ENCODE data around the gene ACACB.

ACACB gene

DNA sequence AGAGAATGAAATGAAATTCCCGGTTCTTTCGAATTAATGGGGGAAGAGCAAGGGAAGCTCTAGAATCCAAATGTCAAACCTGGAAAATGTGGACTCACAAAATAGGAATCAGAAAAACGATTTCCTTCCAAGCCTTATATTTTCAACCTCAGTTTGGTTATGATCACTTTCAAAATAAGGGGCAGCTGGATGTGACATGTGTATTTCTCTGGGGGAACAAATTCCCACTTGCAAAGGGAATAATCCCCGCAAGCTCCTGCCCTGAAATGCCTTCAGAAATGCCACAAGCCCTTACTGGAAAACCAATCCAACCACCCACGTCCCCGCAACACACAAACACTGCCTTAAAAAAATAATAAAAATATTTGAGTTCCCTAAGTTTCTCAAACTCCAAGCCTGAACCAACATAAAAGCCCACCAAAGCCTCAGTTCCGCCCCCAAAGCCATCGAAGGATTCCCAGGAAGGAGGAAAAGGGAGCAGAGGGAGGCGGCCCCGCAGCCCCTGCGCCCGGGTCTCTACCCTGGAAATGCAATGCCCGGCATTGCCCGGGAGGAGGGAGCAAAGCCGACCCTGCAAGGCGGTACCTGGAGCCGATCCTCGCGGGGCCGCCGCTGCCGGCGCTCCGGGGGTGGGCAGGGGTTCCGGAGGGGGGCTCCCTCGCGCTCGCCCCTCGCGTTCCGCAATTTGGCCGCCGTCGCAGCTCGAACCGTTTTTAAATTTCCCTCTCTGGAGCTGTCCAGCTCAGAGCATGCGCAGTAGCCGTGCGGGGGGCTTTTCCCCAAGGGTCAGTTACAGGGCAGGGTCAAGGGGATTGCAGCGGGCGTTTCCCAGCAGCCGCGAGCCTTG, 192.4 kb downstream of the ACACB start, which contains the start of gene FOXN4:
Gene FOXN4 (minus strand): TSS at position 751 of the 847 bp plus-strand sequence. CDS start 963 bp downstream, outside the sequence.
- peak; percentile 21 for DNase-seq

DNA sequence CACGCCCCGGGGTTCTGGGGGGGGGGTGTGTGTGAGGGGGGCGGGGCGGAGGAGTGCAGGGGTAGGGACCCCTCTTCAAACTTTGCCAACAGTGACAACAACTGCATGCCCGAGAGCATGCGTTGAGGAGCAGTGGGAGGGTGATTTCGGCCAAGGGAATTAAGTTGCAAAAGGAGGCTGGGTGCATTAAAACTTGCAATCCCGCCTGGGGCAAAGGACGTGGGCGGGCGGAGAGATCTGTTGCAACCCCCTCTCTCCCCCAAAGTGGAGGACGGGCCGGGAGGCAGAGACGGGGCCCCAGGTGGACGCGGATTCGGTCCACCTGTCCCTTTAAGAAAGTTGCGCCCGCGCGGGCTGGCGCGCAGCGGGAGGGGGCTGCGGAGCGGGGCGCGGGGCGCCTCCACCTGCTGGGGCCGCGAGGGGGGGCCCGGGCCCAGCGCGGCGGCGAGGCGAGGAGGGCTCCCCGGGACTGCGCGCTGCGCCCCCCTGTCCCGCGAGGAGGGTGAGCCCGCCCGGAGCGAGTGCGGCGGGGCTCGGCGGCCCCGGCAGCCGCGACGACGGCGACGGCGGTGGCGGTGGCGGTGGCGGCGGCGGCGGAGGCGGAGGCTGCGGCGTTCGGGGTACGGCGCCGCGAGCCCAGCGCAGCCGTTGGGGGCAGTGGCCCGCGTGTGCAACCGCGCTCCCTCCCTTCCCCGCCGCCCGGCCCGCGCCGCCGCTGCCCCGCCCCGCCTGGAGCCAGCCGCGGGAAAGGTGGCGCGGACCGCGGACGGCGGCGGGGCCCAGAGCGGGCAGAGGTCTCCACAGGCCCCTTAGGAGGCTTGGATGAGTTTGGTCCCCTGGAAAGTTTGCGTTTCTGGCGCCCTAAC, 193.2 kb downstream of the ACACB start:
- DNase-seq = peak; percentile 14

DNA sequence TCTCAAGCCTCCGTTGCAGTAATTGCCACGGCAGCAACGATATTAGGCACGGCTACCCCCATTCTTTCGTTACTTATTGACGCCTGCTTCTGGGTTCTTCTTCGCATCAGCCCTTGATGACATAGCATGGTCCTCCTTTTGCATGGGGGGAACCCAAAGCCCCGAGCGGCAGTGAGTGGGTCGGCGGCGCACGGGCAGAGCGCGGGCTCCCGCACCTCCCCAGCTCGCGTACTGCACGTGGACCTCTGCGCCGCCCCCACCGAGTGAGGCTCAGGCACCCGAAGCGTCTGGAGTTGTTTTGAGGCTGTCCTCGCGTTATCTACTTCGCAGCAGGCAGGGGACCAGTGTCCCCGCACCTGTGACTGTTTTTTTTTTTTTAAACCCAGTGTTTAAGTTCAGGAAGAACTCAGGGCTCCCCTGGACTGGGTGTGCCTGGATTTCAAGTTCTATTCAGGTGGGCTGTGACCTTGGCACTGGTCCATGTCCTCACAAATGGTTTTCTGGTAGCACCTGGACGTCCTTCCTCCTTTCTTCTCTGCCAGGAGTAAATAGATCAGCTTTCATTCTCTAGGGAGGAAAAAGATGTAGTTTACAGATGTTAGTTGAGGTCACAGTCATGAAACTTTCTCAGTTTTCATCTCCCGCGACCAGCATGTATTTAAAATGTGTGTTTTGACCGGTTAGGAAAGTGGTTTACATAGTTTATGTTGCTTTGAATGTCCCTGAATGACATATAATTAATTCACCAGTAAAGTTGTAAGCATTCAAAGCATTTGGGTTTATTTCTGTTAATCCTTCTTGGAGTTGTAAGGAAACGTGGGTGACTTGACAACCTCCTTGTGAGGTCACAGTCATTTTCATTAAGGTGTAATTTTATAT, 194.1 kb downstream of the ACACB start:
- peak; percentile 62 for DNase-seq
